MM.1S (cell line): Measurements from ENCODE around the gene ANKRD27.

ENCODE experiments used
- DNase-seq: peaks from one replicate; pipeline ENCODE4 v3.0.0-alpha.2; 2015
- H2AFZ ChIP-seq: fragments of 300-600 bp; sonication (generic); 2 replicates; pipeline ENCODE4 v1.6.0; 2016; ENCODE audit warnings: antibody characterized with exemption, low read length
- H3F3A ChIP-seq: fragments of 300-600 bp; sonication (generic); 2 replicates; pipeline ENCODE4 v1.6.1; 2016; ENCODE audit warnings: mild to moderate bottlenecking, antibody characterized with exemption, low read length, moderate library complexity, mixed read lengths; ENCODE audit not compliant: insufficient read depth
- H3K27ac ChIP-seq: fragments of 300-600 bp; sonication (generic); 2 replicates; pipeline ENCODE4 v1.5.1; 2016; ENCODE audit warnings: mild to moderate bottlenecking, low read length
- H3K27me3 ChIP-seq: fragments of 300-600 bp; sonication (generic); replicated peaks from 2 replicates; pipeline ENCODE4 v1.6.0; 2016; ENCODE audit warnings: low read length; ENCODE audit not compliant: insufficient read depth
- H3K36me3 ChIP-seq: fragments of 300-600 bp; sonication (generic); replicated peaks from 2 replicates; pipeline ENCODE4 v1.6.1; 2016; ENCODE audit warnings: mild to moderate bottlenecking, low read length, mixed read lengths; ENCODE audit not compliant: insufficient read depth
- H3K4me1 ChIP-seq: fragments of 300-600 bp; sonication (generic); 2 replicates; pipeline ENCODE4 v1.6.1; 2016; ENCODE audit warnings: low read length, mixed read lengths
- H3K4me2 ChIP-seq: fragments of 300-600 bp; sonication (generic); 2 replicates; pipeline ENCODE4 v1.6.0; 2016; ENCODE audit warnings: low read depth, low read length
- H3K4me3 ChIP-seq: fragments of 300-600 bp; sonication (generic); 2 replicates; pipeline ENCODE4 v1.5.1; 2016; ENCODE audit warnings: low read length, mixed read lengths
- H3K79me2 ChIP-seq: fragments of 300-600 bp; sonication (generic); 2 replicates; pipeline ENCODE4 v1.6.1; 2016; ENCODE audit warnings: mixed run types, low read length, mixed read lengths
- H3K9ac ChIP-seq: fragments of 300-600 bp; sonication (generic); 2 replicates; pipeline ENCODE4 v1.6.1; 2016; ENCODE audit warnings: low read length, mixed read lengths
- H3K9me2 ChIP-seq: fragments of 300-600 bp; sonication (generic); replicated peaks from 2 replicates; pipeline ENCODE4 v1.6.1; 2016; ENCODE audit warnings: mild to moderate bottlenecking, low read length, mixed read lengths; ENCODE audit not compliant: insufficient read depth
- H3K9me3 ChIP-seq: fragments of 300-600 bp; sonication (generic); replicated peaks from 2 replicates; pipeline ENCODE4 v1.6.1; 2016; ENCODE audit warnings: mild to moderate bottlenecking, low read length, mixed read lengths; ENCODE audit not compliant: insufficient read depth
- H4K20me1 ChIP-seq: fragments of 300-600 bp; sonication (generic); 2 replicates; pipeline ENCODE4 v1.6.1; 2016; ENCODE audit warnings: mild to moderate bottlenecking, low read length, moderate library complexity, mixed read lengths; ENCODE audit not compliant: insufficient read depth
- CTCF ChIP-seq: fragments of 300-600 bp; sonication (generic); IDR thresholded peaks from 2 replicates; pipeline ENCODE4 v1.5.1; 2016; ENCODE audit warnings: antibody characterized with exemption, low read length, mixed read lengths
- EZH2 ChIP-seq: fragments of 300-600 bp; sonication (generic); optimal IDR thresholded peaks from 2 replicates; pipeline ENCODE3; 2017; ENCODE audit warnings: low read depth, mild to moderate bottlenecking, antibody characterized with exemption, low read length, mixed read lengths
- EZH2phosphoT487 ChIP-seq: fragments of 300-600 bp; sonication (generic); IDR thresholded peaks from 2 replicates; pipeline ENCODE4 v1.6.1; 2018; ENCODE audit warnings: antibody characterized with exemption, low read length

ANKRD27 gene

DNA sequence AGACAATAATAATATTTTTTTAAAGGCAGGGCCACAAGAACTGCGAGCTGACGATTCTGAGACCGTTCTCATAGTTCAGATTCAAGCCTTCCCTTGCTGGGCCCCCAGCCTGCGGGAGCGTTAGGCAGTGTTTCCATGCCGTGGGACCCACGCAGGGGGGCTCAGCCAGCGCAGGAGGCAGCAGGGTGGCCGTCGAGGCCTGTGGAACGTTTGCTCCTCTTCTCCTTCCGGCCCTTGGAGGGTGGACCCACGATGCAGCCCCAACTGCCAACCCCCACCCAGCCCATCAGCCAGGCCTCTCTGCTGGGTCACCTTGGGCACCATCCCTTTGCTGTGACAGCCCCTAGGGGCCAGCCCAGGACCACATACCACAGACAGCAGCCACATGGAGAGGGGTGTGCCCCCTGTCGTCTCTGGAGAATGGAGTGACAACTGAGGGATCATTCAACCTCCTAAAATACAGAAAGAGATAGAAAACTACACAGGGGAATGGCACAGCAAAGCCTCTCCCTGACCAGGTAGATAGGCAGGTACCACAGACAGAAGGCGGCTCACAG is 47.2 kb downstream of the ANKRD27 start:
- no peaks in the 10 kb centered on the region for H3K36me3 ChIP-seq
- H4K20me1 ChIP-seq: no peaks in the 10 kb centered on the region
- H3K79me2 ChIP-seq: no peaks in the 10 kb centered on the region
- H3K9me3 ChIP-seq: no peaks in the 10 kb centered on the region
- H3K4me1 ChIP-seq: no peaks in the 10 kb centered on the region
- no peaks in the 10 kb centered on the region for H3K9me2 ChIP-seq
- DNase-seq: no peak
- no peak overlapping the region for H3K4me2 ChIP-seq
- H3K4me3 ChIP-seq: no peak overlapping the region
- no peak for TF ChIP-seq EZH2phosphoT487
- no peak for TF ChIP-seq EZH2
- TF ChIP-seq CTCF: no peak
- H3F3A ChIP-seq: no peaks in the 10 kb centered on the region
- no peak overlapping the region for H2AFZ ChIP-seq
- no peak overlapping the region for H3K9ac ChIP-seq
- no peaks in the 10 kb centered on the region for H3K27me3 ChIP-seq
- H3K27ac ChIP-seq: no peak overlapping the region

GRCh38 chr19:32626969-32627368 is 48.0 kb downstream of the ANKRD27 start:
- DNase-seq: no peak
- Histone ChIP-seq H3K27me3 (no peaks in the 10 kb centered on the region), H3K4me2 (no peak overlapping the region), H3F3A (no peaks in the 10 kb centered on the region), H3K36me3 (no peaks in the 10 kb centered on the region), H2AFZ (no peak overlapping the region), H3K4me1 (no peaks in the 10 kb centered on the region), H3K79me2 (no peaks in the 10 kb centered on the region), H3K9me2 (no peaks in the 10 kb centered on the region), H3K27ac (no peak overlapping the region), H4K20me1 (no peaks in the 10 kb centered on the region), H3K9ac (no peak overlapping the region), H3K4me3 (no peak overlapping the region), H3K9me3 (no peaks in the 10 kb centered on the region)
- TF ChIP-seq EZH2phosphoT487 (no peak), EZH2 (no peak), CTCF (no peak)

GRCh38 chr19:32624410-32624809 is 50.6 kb downstream of the ANKRD27 start:
- no peak overlapping the region for H3K4me3 ChIP-seq
- DNase-seq: no peak
- H3K4me1 ChIP-seq: no peaks in the 10 kb centered on the region
- no peak overlapping the region for H3K4me2 ChIP-seq
- H3K36me3 ChIP-seq: no peaks in the 10 kb centered on the region
- no peak overlapping the region for H2AFZ ChIP-seq
- H4K20me1 ChIP-seq: no peaks in the 10 kb centered on the region
- TF ChIP-seq EZH2phosphoT487 (no peak), CTCF (no peak), EZH2 (no peak)
- no peaks in the 10 kb centered on the region for H3K27me3 ChIP-seq
- H3K9me2 ChIP-seq: no peaks in the 10 kb centered on the region
- no peaks in the 10 kb centered on the region for H3K79me2 ChIP-seq
- no peaks in the 10 kb centered on the region for H3K9me3 ChIP-seq
- H3K27ac ChIP-seq: no peak overlapping the region
- H3K9ac ChIP-seq: no peak overlapping the region
- H3F3A ChIP-seq: no peaks in the 10 kb centered on the region
